Naive thymus-derived CD8-positive, alpha-beta T cell (primary cell): ENCODE data around the gene TMEM145. TPM values are rescaled to one million over a fixed set of nuclear protein-coding genes. Genes with fewer than 3 reads are reported as not detected.
A peak's percentile ranks its signal among the peaks of the same experiment; 100 is the strongest.
"Not testable (repeated sequence)": the region's sequence is repeated elsewhere in the genome, so short reads cannot be mapped to it uniquely, and the experiment has no call there.

Experiments used
- ATAC-seq, 2 donors: fragments of 150-1000 bp; cut with Tn5 transposase in 1 of 2; sonication (Bioruptor Pico), chemical (Tn5 transposase) in 1 of 2; 1 replicate in 1 of 2; 2 replicates in 1 of 2; pipeline ENCODE4 v1.10.0; 2021; ENCODE audit warnings: mild to moderate bottlenecking in 2 of 2, moderate library complexity in 2 of 2
- POLR2A ChIA-PET: fragments of 350-600 bp; sonication (Branson Sonifier 250); formaldehyde crosslinking; loops from one replicate; lab custom pipeline; 2021; ENCODE audit warnings: antibody characterized with exemption; lab: Charles Lee
- DNase-seq, 10 donors: peaks; one replicate each; pipeline versions ENCODE4 v3.0.0 to v3.0.0-alpha.2; 2020 to 2022
- H3K27ac Mint-ChIP-seq, 10 donors: one replicate each; pipeline ENCODE4 v1.8.0; 2020 to 2022; ENCODE audit warnings: mild to moderate bottlenecking in 10 of 10, mixed read lengths in 10 of 10, moderate library complexity in 4 of 10, inconsistent platforms in 1 of 10
- H3K27me3 Mint-ChIP-seq, 5 donors: one replicate each; pipeline ENCODE4 v1.8.0; 2021 to 2022; ENCODE audit warnings: mixed read lengths in 5 of 5
- H3K36me3 Mint-ChIP-seq, 3 donors: one replicate each; pipeline ENCODE4 v1.8.0; 2020 to 2022; ENCODE audit warnings: mixed read lengths in 3 of 3, mild to moderate bottlenecking in 2 of 3, inconsistent platforms in 1 of 3
- H3K4me1 Mint-ChIP-seq, 4 donors: one replicate each; pipeline ENCODE4 v1.8.0; 2021 to 2022; ENCODE audit warnings: mixed read lengths in 4 of 4
- H3K4me3 Mint-ChIP-seq, 10 donors: one replicate each; pipeline ENCODE4 v1.8.0; 2020 to 2022; ENCODE audit warnings: mild to moderate bottlenecking in 10 of 10, mixed read lengths in 10 of 10, moderate library complexity in 6 of 10, inconsistent platforms in 1 of 10
- H3K9me3 Mint-ChIP-seq, 9 donors: one replicate each; pipeline ENCODE4 v1.8.0; 2020 to 2022; ENCODE audit warnings: mixed read lengths in 9 of 9, mild to moderate bottlenecking in 3 of 9, inconsistent platforms in 1 of 9, moderate library complexity in 1 of 9
- polyA plus RNA-seq, 3 donors: library from polyadenylated mRNA; unstranded; fragments of 300-500 nt; fragmentation: Illumina TruSeq; gene quantifications; one replicate each; pipeline ENCODE4 v1.2.3, GENCODE V29; 2021
- total RNA-seq, 8 experiments: library from RNA in 2 of 8; stranded (reverse) in 2 of 8; gene quantifications; one replicate each; pipeline ENCODE4 v1.2.3 and lab custom pipeline; 2021 to 2026

The TMEM145 gene
- total and polyA plus RNA-seq, 5 experiments from 2014 or later, result not detected

GRCh38 chr19:42324655-42325307 is 11.7 kb downstream of the TMEM145 start:
- peaks cover 20 to 37% (median 30%) of the 10 kb centered on the region in 4 donors for H3K4me1 Mint-ChIP-seq
- H3K9me3 Mint-ChIP-seq, result no peaks in the 10 kb centered on the region
- DNase-seq, result no peak
- POLR2A ChIA-PET, result interaction anchor here (0.5 kb wide), 1 partner anchor 192 kb away, joined by 3 read pairs; the partner anchor contains the start of gene POU2F2
- ATAC-seq, result no peak
- H3K4me3 Mint-ChIP-seq, result peak overlapping the region; percentile 92 to 97 (median 94)
- peak overlapping the region; percentile 20 to 95 (median 89) for H3K27ac Mint-ChIP-seq
- peaks cover 0 to 3% (median 0%) of the 10 kb centered on the region in 3 donors for H3K36me3 Mint-ChIP-seq
- peaks cover 6 to 20% (median 12%) of the 10 kb centered on the region in 5 donors for H3K27me3 Mint-ChIP-seq

- no peaks in the 10 kb centered on the region for H3K9me3 Mint-ChIP-seq
- ATAC-seq, result peak; percentile 87 to 93
- POLR2A ChIA-PET, result no interaction called here
- H3K27ac Mint-ChIP-seq, result peak within 1 kb of the TSS; percentile 78 to 95 (median 89)
- H3K36me3 Mint-ChIP-seq, result peaks cover 0 to 3% (median 0%) of the 10 kb centered on the region in 3 donors
- H3K27me3 Mint-ChIP-seq, result peaks cover 6 to 20% (median 12%) of the 10 kb centered on the region in 5 donors
- peak; percentile 88 to 99 (median 98) for DNase-seq
- peaks cover 20 to 37% (median 30%) of the 10 kb centered on the region in 4 donors for H3K4me1 Mint-ChIP-seq
- H3K4me3 Mint-ChIP-seq, result peak within 1 kb of the TSS; percentile 92 to 97 (median 94)
These were observed 12.3 kb downstream of the TMEM145 start, which contains the start of gene MEGF8 for GRCh38 chr19:42325308-42325895. Gene MEGF8, plus strand, starts transcription at chr19:42325635. Its CDS starts 609 bp downstream, at chr19:42326244.

DNA sequence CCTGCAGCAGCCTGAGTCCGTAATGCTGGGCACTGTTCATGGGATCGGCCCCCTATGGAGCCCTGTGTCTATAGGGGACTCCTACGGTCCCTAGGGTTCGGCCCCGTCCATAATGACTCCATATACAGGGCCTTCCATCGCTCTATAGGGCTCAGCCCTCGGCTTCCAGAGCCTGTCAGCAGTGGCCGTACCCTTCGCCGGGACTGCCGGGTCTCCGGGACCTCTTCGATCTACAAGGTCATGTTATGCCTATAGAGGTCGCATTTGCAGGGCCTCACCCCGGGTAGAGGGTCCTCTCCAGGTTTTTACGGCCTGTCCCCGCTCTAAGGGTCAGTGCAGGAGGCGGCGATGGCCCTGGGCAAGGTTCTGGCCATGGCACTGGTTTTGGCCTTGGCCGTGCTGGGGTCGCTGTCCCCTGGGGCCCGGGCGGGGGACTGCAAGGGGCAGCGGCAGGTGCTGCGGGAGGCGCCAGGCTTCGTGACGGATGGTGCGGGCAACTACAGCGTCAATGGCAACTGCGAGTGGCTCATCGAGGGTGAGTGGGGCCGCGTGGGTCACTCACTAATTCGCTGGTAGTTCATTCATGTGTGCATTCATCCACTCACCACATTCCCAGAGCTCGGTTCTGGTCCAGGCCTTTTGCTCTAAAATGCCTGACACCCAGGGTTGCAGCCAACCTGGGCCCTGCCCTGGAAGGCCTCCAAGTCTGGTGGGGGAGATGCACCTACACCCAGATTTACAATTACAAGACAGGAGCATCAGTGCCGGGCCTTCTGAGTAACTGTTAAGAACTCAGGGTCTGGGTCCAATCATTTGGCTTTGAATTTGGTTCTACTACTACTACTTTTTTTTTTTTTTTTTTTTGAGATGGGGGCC is 13.0 kb downstream of the TMEM145 start:
- POLR2A ChIA-PET, result interaction anchor here (1.0 kb wide), 1 partner anchor 127 kb away, joined by 3 read pairs; no protein-coding TSS in a partner anchor
- H3K4me3 Mint-ChIP-seq, result peak overlapping the region; percentile 92 to 97 (median 94)
- H3K4me1 Mint-ChIP-seq, result peaks cover 23 to 37% (median 30%) of the 10 kb centered on the region in 4 donors
- peak overlapping the region in 9 of 10 donors; percentile 73 to 95 (median 87) for H3K27ac Mint-ChIP-seq
- peaks cover 0 to 3% (median 0%) of the 10 kb centered on the region in 3 donors for H3K36me3 Mint-ChIP-seq
- H3K27me3 Mint-ChIP-seq, result peaks cover 6 to 20% (median 12%) of the 10 kb centered on the region in 5 donors
- ATAC-seq, result peak; percentile 15 to 32
- peak in 4 of 10 donors; percentile 17 to 25 (median 22) for DNase-seq
- H3K9me3 Mint-ChIP-seq, result no peaks in the 10 kb centered on the region

DNA sequence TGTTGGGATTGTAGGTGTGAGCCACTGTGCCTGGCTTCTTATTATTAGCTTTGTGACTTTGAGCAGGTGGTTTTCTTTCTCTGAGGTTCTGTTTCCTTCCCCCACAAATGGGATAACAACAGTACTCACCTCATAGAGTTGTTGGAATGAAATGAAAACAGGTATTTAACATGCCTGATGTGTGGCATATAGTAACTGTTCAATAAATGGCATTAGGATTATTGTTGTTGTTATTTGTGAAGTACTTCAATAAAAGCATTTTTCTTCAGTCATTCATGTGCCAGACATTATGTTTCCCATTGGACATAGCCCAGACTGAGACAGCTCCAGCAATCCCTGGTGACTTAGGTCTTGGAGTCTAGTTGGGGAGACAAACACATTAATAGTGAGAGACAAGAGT is 13.9 kb downstream of the TMEM145 start:
- Mint-ChIP-seq H3K36me3 (peaks cover 0 to 3% (median 0%) of the 10 kb centered on the region in 3 donors), H3K4me1 (peaks cover 23 to 37% (median 30%) of the 10 kb centered on the region in 4 donors), H3K9me3 (no peaks in the 10 kb centered on the region), H3K4me3 (peak overlapping the region; percentile 92 to 97 (median 94)), H3K27ac (peak overlapping the region in 2 of 10 donors; percentile 37 to 62), H3K27me3 (peaks cover 6 to 17% (median 12%) of the 10 kb centered on the region in 5 donors)
- ATAC-seq, result no peak
- DNase-seq, result no peak
- POLR2A ChIA-PET, result interaction anchor here (1.0 kb wide), 1 partner anchor 128 kb away, joined by 3 read pairs; no protein-coding TSS in a partner anchor

DNA sequence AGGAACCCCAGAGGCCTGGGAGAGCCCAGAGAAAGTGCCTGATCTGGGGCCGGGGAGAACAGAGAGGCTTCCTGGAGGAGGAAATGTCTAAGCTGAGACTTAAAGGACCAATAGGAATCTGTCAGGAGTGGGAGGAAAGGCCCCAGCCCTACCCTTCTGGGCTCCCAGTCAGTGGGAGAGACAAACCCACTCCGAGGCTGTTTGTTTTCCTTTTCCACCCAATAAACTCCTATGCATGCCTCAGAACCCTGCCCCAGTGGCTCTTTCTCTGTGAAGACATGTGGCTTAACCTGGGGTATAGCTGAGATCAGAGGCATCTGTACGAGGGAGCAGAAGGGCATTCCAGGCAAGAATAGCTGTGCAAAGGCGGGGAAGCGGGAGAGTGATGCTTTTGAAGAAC is 14.3 kb downstream of the TMEM145 start:
- POLR2A ChIA-PET, result no interaction called here
- Mint-ChIP-seq H3K9me3 (no peaks in the 10 kb centered on the region), H3K4me1 (peaks cover 23 to 37% (median 30%) of the 10 kb centered on the region in 4 donors), H3K27me3 (peaks cover 6 to 16% (median 11%) of the 10 kb centered on the region in 5 donors), H3K36me3 (peaks cover 0 to 3% (median 0%) of the 10 kb centered on the region in 3 donors), H3K4me3 (peak overlapping the region in 2 of 10 donors; percentile 92 to 95), H3K27ac (peak overlapping the region in 1 of 10 donors; percentile 37)
- DNase-seq (no peak), ATAC-seq (no peak)

- POLR2A ChIA-PET, result no interaction called here
- Mint-ChIP-seq H3K9me3 (no peaks in the 10 kb centered on the region), H3K27me3 (peaks cover 5 to 13% (median 6%) of the 10 kb centered on the region in 5 donors), H3K4me3 (no peak overlapping the region), H3K27ac (peak overlapping the region in 3 of 10 donors; percentile 25 to 46 (median 43)), H3K4me1 (peaks cover 23 to 37% (median 30%) of the 10 kb centered on the region in 4 donors), H3K36me3 (peaks cover 0 to 3% (median 0%) of the 10 kb centered on the region in 3 donors)
- DNase-seq, result no peak
- no peak for ATAC-seq
These were observed 15.0 kb downstream of the TMEM145 start for GRCh38 chr19:42328106-42328505.

GRCh38 chr19:42328854-42329253 is 15.7 kb downstream of the TMEM145 start:
- ATAC-seq (no peak), DNase-seq (no peak)
- no peak overlapping the region for H3K4me3 Mint-ChIP-seq
- H3K4me1 Mint-ChIP-seq, result peaks cover 23 to 36% (median 29%) of the 10 kb centered on the region in 4 donors
- peaks cover 0 to 3% (median 0%) of the 10 kb centered on the region in 3 donors for H3K36me3 Mint-ChIP-seq
- POLR2A ChIA-PET, result no interaction called here
- H3K27me3 Mint-ChIP-seq, result peaks cover 5 to 12% (median 6%) of the 10 kb centered on the region in 5 donors
- H3K27ac Mint-ChIP-seq, result peak overlapping the region in 1 of 10 donors; percentile 63
- H3K9me3 Mint-ChIP-seq, result no peaks in the 10 kb centered on the region

DNA sequence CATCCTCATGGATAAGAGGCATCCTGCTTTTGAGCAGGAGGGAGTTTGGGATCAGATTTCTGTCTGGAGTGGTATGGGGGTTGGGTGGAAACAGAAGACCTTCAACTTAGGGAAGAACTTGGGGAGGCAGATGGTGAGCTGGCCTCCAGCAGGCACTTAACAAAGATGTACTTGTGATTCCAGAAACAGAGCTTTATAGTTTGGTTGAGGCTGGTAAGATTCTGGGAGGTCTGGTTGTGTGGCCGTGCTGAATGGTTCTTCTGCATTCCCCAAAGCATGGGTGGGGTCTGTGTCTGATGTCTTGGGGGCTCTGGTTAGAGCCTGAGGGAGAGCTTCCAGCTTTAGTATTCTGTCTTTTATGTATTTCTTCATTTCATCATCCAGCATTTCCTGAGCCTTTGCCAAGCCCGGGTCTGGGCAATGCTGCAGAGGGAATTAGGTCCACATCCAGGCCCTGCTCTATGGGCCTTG is 17.2 kb downstream of the TMEM145 start:
- Mint-ChIP-seq H3K36me3 (no peaks in the 10 kb centered on the region), H3K9me3 (no peaks in the 10 kb centered on the region), H3K4me3 (no peak overlapping the region), H3K4me1 (peaks cover 17 to 29% (median 23%) of the 10 kb centered on the region in 4 donors), H3K27me3 (peaks cover under 1 to 3% (median under 1%) of the 10 kb centered on the region in 5 donors), H3K27ac (no peak overlapping the region)
- DNase-seq, result no peak
- POLR2A ChIA-PET, result no interaction called here
- ATAC-seq, result no peak

GRCh38 chr19:42331333-42331732 is 18.2 kb downstream of the TMEM145 start:
- ATAC-seq, H3K27me3 Mint-ChIP-seq, H3K27ac Mint-ChIP-seq, H3K9me3 Mint-ChIP-seq, H3K4me3 Mint-ChIP-seq, DNase-seq, H3K36me3 Mint-ChIP-seq: not testable (repeated sequence)
- H3K4me1 Mint-ChIP-seq, result peaks cover 12 to 25% (median 20%) of the 10 kb centered on the region in 4 donors
- POLR2A ChIA-PET, result interaction anchor here (0.7 kb wide), 2 partner anchors 92 to 1451 kb away, joined by 3 read pairs; no protein-coding TSS in a partner anchor

DNA sequence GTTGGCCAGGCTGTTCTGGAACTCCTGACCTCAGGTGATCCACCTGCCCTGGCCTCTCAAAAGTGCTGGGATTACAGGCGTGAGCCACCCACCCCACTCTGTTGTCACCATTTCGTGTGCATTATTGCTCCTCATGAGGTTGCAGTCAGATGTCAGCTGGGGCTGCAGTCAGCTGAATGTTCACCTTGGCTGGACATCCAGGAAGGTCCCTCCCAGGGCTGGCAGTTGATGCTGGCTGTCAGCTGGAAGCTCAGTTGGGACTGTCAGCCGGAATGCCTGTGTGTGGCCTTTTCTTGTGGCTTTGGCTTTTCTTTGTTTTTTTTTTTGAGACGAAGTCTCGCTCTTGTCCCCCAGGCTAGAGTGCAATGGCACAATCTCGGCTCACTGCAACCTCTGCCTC is 18.9 kb downstream of the TMEM145 start:
- Mint-ChIP-seq H3K27ac (no peak overlapping the region), H3K9me3 (no peaks in the 10 kb centered on the region), H3K4me3 (no peak overlapping the region), H3K4me1 (peaks cover 5 to 18% (median 16%) of the 10 kb centered on the region in 4 donors), H3K27me3 (no peaks in the 10 kb centered on the region), H3K36me3 (no peaks in the 10 kb centered on the region)
- no peak for ATAC-seq
- DNase-seq, result no peak
- POLR2A ChIA-PET, result no interaction called here

DNA sequence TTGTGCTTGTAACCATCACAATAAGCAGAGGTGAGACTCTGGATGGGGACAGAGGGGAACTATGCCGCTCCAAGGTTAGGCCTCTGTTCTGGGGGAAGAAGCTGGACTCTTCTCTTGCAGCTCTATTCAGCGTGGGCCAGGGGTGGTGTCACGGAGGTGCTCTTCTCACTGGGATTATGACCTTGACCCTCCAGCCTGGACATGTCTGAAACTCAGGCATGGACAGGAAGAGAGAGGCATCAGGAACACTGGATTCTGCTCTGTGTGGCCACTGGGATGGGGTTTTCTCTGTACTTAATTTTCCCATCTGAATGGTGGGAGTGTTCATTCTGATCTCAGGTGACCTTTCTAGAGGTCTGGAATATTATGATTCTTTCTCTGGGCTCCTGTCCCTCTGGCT is 19.9 kb downstream of the TMEM145 start:
- ATAC-seq, result no peak
- no peak for DNase-seq
- no peaks in the 10 kb centered on the region for H3K27me3 Mint-ChIP-seq
- H3K36me3 Mint-ChIP-seq, result peaks cover 0 to 4% (median 0%) of the 10 kb centered on the region in 3 donors
- H3K27ac Mint-ChIP-seq, result no peak overlapping the region
- POLR2A ChIA-PET, result no interaction called here
- peaks cover 2 to 12% (median 8%) of the 10 kb centered on the region in 4 donors for H3K4me1 Mint-ChIP-seq
- no peaks in the 10 kb centered on the region for H3K9me3 Mint-ChIP-seq
- no peak overlapping the region for H3K4me3 Mint-ChIP-seq
